GM12892 (cell line): Measurements from ENCODE around the gene DNM3.

Experiments
- POLR2AphosphoS5 ChIP-seq: IDR thresholded peaks from 2 replicates; pipeline ENCODE4 v1.6.1; 2011; ENCODE audit warnings: low read depth, low read length, control low read depth
- TAF1 ChIP-seq: IDR thresholded peaks from 2 replicates; pipeline ENCODE4 v1.6.1; 2011; ENCODE audit warnings: low read depth, mild to moderate bottlenecking, control low read depth, low read length, borderline replicate concordance

- TF ChIP-seq POLR2AphosphoS5 = no peak
- no peak for TF ChIP-seq TAF1
Observed at GRCh38 chr1:171994293-171994692, 153.0 kb downstream of the DNM3 start.
